Left ventricle myocardium superior (tissue), 1 donor: ENCODE results near the gene BPTF. TPM values are rescaled to one million over a fixed set of nuclear protein-coding genes. Genes with fewer than 3 reads are reported as not detected.
A peak's percentile ranks its signal among the peaks of the same experiment; 100 is the strongest.
"Not testable (repeated sequence)": the region's sequence is repeated elsewhere in the genome, so short reads cannot be mapped to it uniquely, and the experiment has no call there.

Source experiments
- ATAC-seq: fragments of 200-7000 bp; cut with Tn5 transposase; one replicate; pipeline ENCODE4 v1.9.1; 2020; ENCODE audit warnings: mild to moderate bottlenecking, moderate library complexity
- DNase-seq: peaks from one replicate; pipeline ENCODE4 v3.0.0-alpha.2; 2020
- intact Hi-C: fragments of 100-400 bp; cut with micrococcal nuclease; formaldehyde crosslinking; loops from one replicate; pipeline ENCODE4 v1.11.0; 2022
- total RNA-seq: library from RNA; stranded (reverse); fragmentation: NEBNext Ultra II Directional; extraction: Animal tissue kit (Norgen Biotek cat#: 25700); gene quantifications from one replicate; pipeline ENCODE4 v1.2.1, GENCODE V29; 2021
- donor health status: DM: no; HTN: yes; CAD: no; lungs with severe emphysema.

BPTF gene
- total RNA-seq, 1 donor from 2014 or later = 75.1 TPM

- intact Hi-C loops = no loop called here
- DNase-seq (no peak), ATAC-seq (no peak)
Measured at GRCh38 chr17:67863624-67864247, 38.4 kb downstream of the BPTF start.

- ATAC-seq (no peak), DNase-seq (no peak)
- intact Hi-C loops = no loop called here
Measured at GRCh38 chr17:67865438-67865837, 40.1 kb downstream of the BPTF start.

- no peak for ATAC-seq
- intact Hi-C loops = no loop called here
- no peak for DNase-seq
Measured at GRCh38 chr17:67867591-67867990, 42.3 kb downstream of the BPTF start.

GRCh38 chr17:67868176-67868575 lies 42.9 kb downstream of the BPTF start:
- intact Hi-C loops = no loop called here
- no peak for DNase-seq
- no peak for ATAC-seq

- ATAC-seq (no peak), DNase-seq (no peak)
- intact Hi-C loops = no loop called here
Measured at GRCh38 chr17:67879662-67880061, 54.4 kb downstream of the BPTF start.

- intact Hi-C loops = no loop called here
- ATAC-seq (no peak), DNase-seq (no peak)
Measured at GRCh38 chr17:67881083-67881482, 55.8 kb downstream of the BPTF start.

- DNase-seq (no peak), ATAC-seq (no peak)
- intact Hi-C loops = no loop called here
Measured at GRCh38 chr17:67884741-67885140, 59.4 kb downstream of the BPTF start.

GRCh38 chr17:67891481-67892119 lies 66.3 kb downstream of the BPTF start:
- peak; percentile 44 for DNase-seq
- no peak for ATAC-seq
- intact Hi-C loops = no loop called here

GRCh38 chr17:67902511-67903231 lies 77.4 kb downstream of the BPTF start:
- ATAC-seq = no peak
- intact Hi-C loops = no loop called here
- no peak for DNase-seq

GRCh38 chr17:67905298-67905697 lies 80.0 kb downstream of the BPTF start:
- DNase-seq, ATAC-seq, intact Hi-C loops: not testable (repeated sequence)

GRCh38 chr17:67910117-67910803 lies 85.0 kb downstream of the BPTF start:
- ATAC-seq, intact Hi-C loops, DNase-seq: not testable (repeated sequence)

GRCh38 chr17:67911059-67911782 lies 85.9 kb downstream of the BPTF start:
- DNase-seq = no peak
- intact Hi-C loops = no loop called here
- ATAC-seq = no peak

- intact Hi-C loops = no loop called here
- ATAC-seq (no peak), DNase-seq (no peak)
Measured at GRCh38 chr17:67912088-67912487, 86.8 kb downstream of the BPTF start.

- DNase-seq (no peak), ATAC-seq (no peak)
- intact Hi-C loops = no loop called here
Measured at GRCh38 chr17:67912656-67913055, 87.4 kb downstream of the BPTF start.

GRCh38 chr17:67920212-67920611 lies 94.9 kb downstream of the BPTF start:
- intact Hi-C loops = no loop called here
- ATAC-seq (peak; percentile 65), DNase-seq (no peak)

- ATAC-seq (peak; percentile 57), DNase-seq (no peak)
- intact Hi-C loops = no loop called here
Measured at GRCh38 chr17:67922503-67922902, 97.2 kb downstream of the BPTF start.

GRCh38 chr17:67928842-67929241 lies 103.5 kb downstream of the BPTF start:
- DNase-seq, intact Hi-C loops, ATAC-seq: not testable (repeated sequence)

- intact Hi-C loops = no loop called here
- ATAC-seq = no peak
- no peak for DNase-seq
Measured at GRCh38 chr17:67931227-67931626, 105.9 kb downstream of the BPTF start.

- ATAC-seq (no peak), DNase-seq (no peak)
- intact Hi-C loops = no loop called here
Measured at GRCh38 chr17:67942810-67943209, 117.5 kb downstream of the BPTF start.
